ENCODE results near the gene BEAN1.

BEAN1 gene

GRCh38 chr16:66402591-66403230 lies 24.4 kb upstream of the BEAN1 start:
- ATAC-seq = no peak
- TF ChIP-seq TCF4 (CRISPR knock-in tag; IDR thresholded peaks at IDR 0.05; ENCODE audit: borderline replicate concordance) = no peak
- TF ChIP-seq BACH2 (CRISPR knock-in tag; IDR thresholded peaks at IDR 0.05; ENCODE audit: borderline replicate concordance) = no peak
- no peak for TF ChIP-seq ESRRG (CRISPR knock-in tag; IDR thresholded peaks at IDR 0.05)
- TF ChIP-seq PATZ1 (CRISPR knock-in tag; IDR thresholded peaks at IDR 0.05; ENCODE audit: borderline replicate concordance) = no peak
- TF ChIP-seq ARNTL (CRISPR knock-in tag; IDR thresholded peaks at IDR 0.05; ENCODE audit: borderline replicate concordance, low read depth) = no peak
- no peak for TF ChIP-seq TOX (CRISPR knock-in tag; IDR thresholded peaks at IDR 0.05; ENCODE audit: borderline replicate concordance)
- TF ChIP-seq CSRNP3 (CRISPR knock-in tag; IDR thresholded peaks at IDR 0.05) = no peak
- no peak for TF ChIP-seq ZNF70 (CRISPR knock-in tag; IDR thresholded peaks at IDR 0.05)
- TF ChIP-seq RARB (CRISPR knock-in tag; IDR thresholded peaks at IDR 0.05) = no peak
- no peak for TF ChIP-seq ISL1 (CRISPR knock-in tag; IDR thresholded peaks at IDR 0.05)
- TF ChIP-seq ZNF8 (CRISPR knock-in tag; IDR thresholded peaks at IDR 0.05) = no peak
- TF ChIP-seq ZFP30 (CRISPR knock-in tag; IDR thresholded peaks at IDR 0.05) = no peak
- TF ChIP-seq SNAI2 (CRISPR knock-in tag; IDR thresholded peaks at IDR 0.05) = no peak
- TF ChIP-seq ZFP3 (CRISPR knock-in tag; IDR thresholded peaks at IDR 0.05) = no peak
- no peak for TF ChIP-seq TSHZ2 (CRISPR knock-in tag; IDR thresholded peaks at IDR 0.05)
- no peak for TF ChIP-seq POU6F1 (CRISPR knock-in tag; IDR thresholded peaks at IDR 0.05; ENCODE audit: borderline replicate concordance, low read depth)

- TF ChIP-seq RARB (CRISPR knock-in tag; IDR thresholded peaks at IDR 0.05) (no peak), ARNTL (CRISPR knock-in tag; IDR thresholded peaks at IDR 0.05; ENCODE audit: borderline replicate concordance, low read depth) (no peak), TOX (CRISPR knock-in tag; IDR thresholded peaks at IDR 0.05; ENCODE audit: borderline replicate concordance) (no peak), ESRRG (CRISPR knock-in tag; IDR thresholded peaks at IDR 0.05) (no peak), TCF4 (CRISPR knock-in tag; IDR thresholded peaks at IDR 0.05; ENCODE audit: borderline replicate concordance) (no peak), TSHZ2 (CRISPR knock-in tag; IDR thresholded peaks at IDR 0.05) (no peak), ZNF70 (CRISPR knock-in tag; IDR thresholded peaks at IDR 0.05) (no peak), GLIS3 (CRISPR knock-in tag; IDR thresholded peaks at IDR 0.05) (no peak), ZFP3 (CRISPR knock-in tag; IDR thresholded peaks at IDR 0.05) (no peak), SNAI2 (CRISPR knock-in tag; IDR thresholded peaks at IDR 0.05) (no peak), ZNF565 (CRISPR knock-in tag; conservative IDR thresholded peaks at IDR 0.05; ENCODE audit: low read depth) (no peak), BACH2 (CRISPR knock-in tag; IDR thresholded peaks at IDR 0.05; ENCODE audit: borderline replicate concordance) (no peak), CREB5 (CRISPR knock-in tag; IDR thresholded peaks at IDR 0.05; ENCODE audit: low read depth) (no peak), PATZ1 (CRISPR knock-in tag; IDR thresholded peaks at IDR 0.05; ENCODE audit: borderline replicate concordance) (no peak), ZNF8 (CRISPR knock-in tag; IDR thresholded peaks at IDR 0.05) (no peak)
- ATAC-seq = no peak
These were observed 23.5 kb upstream of the BEAN1 start for GRCh38 chr16:66403531-66404145.

All from SK-N-SH treated with all-trans-retinoic acid at 6 μM for 48 hours (cell line).